Stimulated activated CD4-positive, alpha-beta T cell treated with anti-CD3 and anti-CD28 coated beads, Interleukin-15, amount 100 ng/mL, for 24 hours (primary cell): Measurements from ENCODE around the gene GBP7.

Source experiments
- DNase-seq: peaks from one replicate; pipeline ENCODE4 v3.0.0-alpha.2; 2020

Gene GBP7

GRCh38 chr1:89112871-89113613, 62.8 kb downstream of the GBP7 start:
- no peak for DNase-seq

GRCh38 chr1:89104687-89105086, 71.1 kb downstream of the GBP7 start:
- no peak for DNase-seq

GRCh38 chr1:89104147-89104546, 71.7 kb downstream of the GBP7 start:
- DNase-seq, result no peak

GRCh38 chr1:89102021-89102420, 73.8 kb downstream of the GBP7 start:
- DNase-seq, result no peak

GRCh38 chr1:89100412-89100811, 75.4 kb downstream of the GBP7 start:
- DNase-seq, result no peak

- DNase-seq, result no peak
Measured at GRCh38 chr1:89098857-89099256, 76.9 kb downstream of the GBP7 start.

- no peak for DNase-seq
Measured at GRCh38 chr1:89095737-89096136, 80.1 kb downstream of the GBP7 start.

GRCh38 chr1:89089962-89090361, 85.8 kb downstream of the GBP7 start:
- no peak for DNase-seq

GRCh38 chr1:89088572-89088971, 87.2 kb downstream of the GBP7 start:
- no peak for DNase-seq

- no peak for DNase-seq
Measured at GRCh38 chr1:89087241-89087640, 88.6 kb downstream of the GBP7 start.

- DNase-seq, result no peak
Measured at GRCh38 chr1:89085781-89086180, 90.0 kb downstream of the GBP7 start.
